T47D (cell line): Measurements from ENCODE around the gene SERPINA1.

Source experiments
- DNase-seq, 2 experiments: peaks; one replicate each; pipeline versions ENCODE4 v3.0.0 to v3.0.0-alpha.2; 2011 to 2012; ENCODE audit warnings: low read depth in 1 of 2, low spot score in 1 of 2
- JUND ChIP-seq: IDR thresholded peaks from 2 replicates; pipeline ENCODE4 v1.6.1; 2012; ENCODE audit warnings: low read depth
- in situ Hi-C: cut with HindIII; loops from 2 replicates; pipeline ENCODE4 v1.10.0; 2016; ENCODE audit warnings: low sequenced_read_pairs, low pct_unique_long_range_greater_than_20kb

SERPINA1 gene

GRCh38 chr14:94408546-94409095, 20.2 kb upstream of the SERPINA1 start:
- in situ Hi-C loops, result no loop called here
- TF ChIP-seq JUND, result no peak

GRCh38 chr14:94407906-94408305, 19.5 kb upstream of the SERPINA1 start:
- in situ Hi-C loops, result no loop called here
- TF ChIP-seq JUND, result 0 out of 2 replicates have a peak, but pooled peaks have one; percentile 16
- DNase-seq, result no peak

More at GRCh38 chr14:94408546-94409095, 20.2 kb upstream of the SERPINA1 start:
- no peak for DNase-seq

- peak; percentile 73; the same call in 1 of the 2 replicates for TF ChIP-seq JUND
- peak in 1 of 2 experiments; percentile 63 for DNase-seq
- in situ Hi-C loops, result no loop called here
These were observed 18.5 kb upstream of the SERPINA1 start for GRCh38 chr14:94406910-94407309.

- DNase-seq, result no peak
These were observed 17.1 kb upstream of the SERPINA1 start for GRCh38 chr14:94405486-94405885.

GRCh38 chr14:94404561-94404960, 16.2 kb upstream of the SERPINA1 start:
- in situ Hi-C loops, result no loop called here
- DNase-seq, result peak in 1 of 2 experiments; percentile 92
- TF ChIP-seq JUND, result no peak

More at GRCh38 chr14:94405486-94405885, 17.1 kb upstream of the SERPINA1 start:
- in situ Hi-C loops, result no loop called here
- no peak for TF ChIP-seq JUND

- in situ Hi-C loops, result no loop called here
- DNase-seq, result no peak
- no peak for TF ChIP-seq JUND
These were observed 15.0 kb upstream of the SERPINA1 start for GRCh38 chr14:94403312-94403932.

GRCh38 chr14:94401083-94401482, 12.7 kb upstream of the SERPINA1 start:
- DNase-seq, result no peak
- in situ Hi-C loops, result no loop called here
- no peak for TF ChIP-seq JUND

GRCh38 chr14:94400422-94400841, 12.0 kb upstream of the SERPINA1 start:
- no peak for TF ChIP-seq JUND
- peak in 1 of 2 experiments; percentile 92 for DNase-seq
- in situ Hi-C loops, result no loop called here

- in situ Hi-C loops, result no loop called here
- no peak for DNase-seq
- TF ChIP-seq JUND, result no peak
These were observed 10.1 kb upstream of the SERPINA1 start for GRCh38 chr14:94398536-94398935.

GRCh38 chr14:94398182-94398479, 9.7 kb upstream of the SERPINA1 start:
- no peak for TF ChIP-seq JUND
- peak in 1 of 2 experiments; percentile 82 for DNase-seq
- in situ Hi-C loops, result no loop called here

GRCh38 chr14:94397289-94398181, 9.1 kb upstream of the SERPINA1 start:
- no peak for TF ChIP-seq JUND
- in situ Hi-C loops, result no loop called here
- DNase-seq, result peak in 1 of 2 experiments; percentile 73

- in situ Hi-C loops, result no loop called here
- DNase-seq, result peak in 1 of 2 experiments; percentile 60
- no peak for TF ChIP-seq JUND
These were observed 8.3 kb upstream of the SERPINA1 start for GRCh38 chr14:94396628-94397225.

- TF ChIP-seq JUND, result no peak
- DNase-seq, result peak in 1 of 2 experiments; percentile 99
- in situ Hi-C loops, result no loop called here
These were observed 7.6 kb upstream of the SERPINA1 start for GRCh38 chr14:94395888-94396574.
